Immature natural killer cell (primary cell): ENCODE data around the gene RAB37. TPM values are rescaled to one million over a fixed set of nuclear protein-coding genes. Genes with fewer than 3 reads are reported as not detected.

ENCODE experiments used
- DNase-seq, 3 donors: peaks; one replicate each; pipeline ENCODE4 v3.0.0; 2022; ENCODE audit warnings: mixed read lengths in 1 of 3
- H3K27ac Mint-ChIP-seq, 6 donors: one replicate each; pipeline ENCODE4 v1.8.0; 2020; ENCODE audit warnings: mixed read lengths in 6 of 6, mild to moderate bottlenecking in 5 of 6, inconsistent platforms in 4 of 6, moderate library complexity in 3 of 6
- H3K27me3 Mint-ChIP-seq, 3 donors: one replicate each; pipeline ENCODE4 v1.8.0; 2020 to 2021; ENCODE audit warnings: low read depth in 3 of 3, mild to moderate bottlenecking in 3 of 3, mixed read lengths in 3 of 3, moderate library complexity in 3 of 3, inconsistent platforms in 1 of 3
- H3K36me3 Mint-ChIP-seq, 3 donors: one replicate each; pipeline ENCODE4 v1.8.0; 2020; ENCODE audit warnings: mixed read lengths in 3 of 3, inconsistent platforms in 2 of 3, mild to moderate bottlenecking in 2 of 3
- H3K4me1 Mint-ChIP-seq, 2 donors: one replicate each; pipeline ENCODE4 v1.8.0; 2020; ENCODE audit warnings: inconsistent platforms in 2 of 2, mild to moderate bottlenecking in 2 of 2, mixed read lengths in 2 of 2, moderate library complexity in 1 of 2
- H3K4me3 Mint-ChIP-seq, 5 donors: one replicate each; pipeline ENCODE4 v1.8.0; 2020; ENCODE audit warnings: mild to moderate bottlenecking in 5 of 5, mixed read lengths in 5 of 5, inconsistent platforms in 3 of 5, moderate library complexity in 3 of 5
- H3K9me3 Mint-ChIP-seq, 6 donors: one replicate each; pipeline ENCODE4 v1.8.0; 2020; ENCODE audit warnings: mild to moderate bottlenecking in 6 of 6, mixed read lengths in 6 of 6, inconsistent platforms in 4 of 6, moderate library complexity in 3 of 6
- polyA plus RNA-seq, 3 donors: library from polyadenylated mRNA; unstranded; fragments of 300-500 nt; fragmentation: Illumina TruSeq; gene quantifications; one replicate each; pipeline ENCODE4 v1.2.3, GENCODE V29; 2021

RAB37 gene
- polyA plus RNA-seq, 3 donors from 2014 or later, result 208 to 218 (median 212) TPM

DNA sequence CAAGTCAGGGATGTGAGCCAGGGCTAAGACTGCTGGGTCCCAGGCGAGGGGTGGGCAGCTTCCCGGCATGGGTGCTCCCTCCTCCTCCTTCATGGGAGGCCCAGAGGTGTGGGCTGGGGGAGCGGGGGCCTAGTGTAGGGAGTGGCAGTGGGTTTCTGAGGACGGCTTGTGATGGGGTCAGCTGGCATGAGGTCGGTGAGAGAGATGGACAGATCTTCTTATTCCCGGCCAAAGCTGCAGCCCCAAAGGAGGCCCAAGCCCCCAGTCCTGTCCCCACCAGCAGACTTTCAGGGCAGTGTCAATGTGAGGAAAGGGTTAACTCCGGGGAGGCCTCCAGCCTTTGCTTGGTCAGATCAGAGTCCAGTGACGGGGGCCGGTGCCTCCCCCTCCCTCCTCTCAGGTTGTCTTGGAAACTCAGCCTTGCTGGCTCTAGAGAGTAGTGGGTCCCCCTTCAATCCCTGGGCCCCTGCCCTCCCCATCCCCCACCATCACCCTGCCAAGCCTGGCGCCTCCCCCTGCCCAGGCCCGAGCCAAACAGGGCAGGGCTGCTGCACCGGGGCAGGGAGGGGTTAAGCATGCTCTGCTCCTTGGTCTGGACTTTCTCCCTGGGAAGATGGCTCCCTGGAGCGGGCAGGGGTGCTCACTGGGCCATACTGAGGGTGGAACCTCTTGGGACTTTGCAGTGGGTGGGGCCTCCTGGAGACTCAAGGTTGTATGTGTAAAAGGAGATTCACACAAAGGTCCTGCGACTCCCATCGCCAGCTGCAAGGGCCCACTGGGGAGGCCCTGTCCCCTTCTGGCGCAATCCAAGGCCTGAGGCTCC, 26.7 kb downstream of the RAB37 start:
- peaks cover 50 to 71% of the 10 kb centered on the region in 2 donors for H3K4me1 Mint-ChIP-seq
- peaks cover 0 to 9% (median 8%) of the 10 kb centered on the region in 3 donors for H3K36me3 Mint-ChIP-seq
- H3K27ac Mint-ChIP-seq, result peak overlapping the region in 3 of 6 donors; percentile 22 to 81 (median 69)
- H3K27me3 Mint-ChIP-seq, result peaks cover 0 to 3% (median 1%) of the 10 kb centered on the region in 3 donors
- H3K4me3 Mint-ChIP-seq, result no peak overlapping the region
- no peak for DNase-seq
- H3K9me3 Mint-ChIP-seq, result no peaks in the 10 kb centered on the region

DNA sequence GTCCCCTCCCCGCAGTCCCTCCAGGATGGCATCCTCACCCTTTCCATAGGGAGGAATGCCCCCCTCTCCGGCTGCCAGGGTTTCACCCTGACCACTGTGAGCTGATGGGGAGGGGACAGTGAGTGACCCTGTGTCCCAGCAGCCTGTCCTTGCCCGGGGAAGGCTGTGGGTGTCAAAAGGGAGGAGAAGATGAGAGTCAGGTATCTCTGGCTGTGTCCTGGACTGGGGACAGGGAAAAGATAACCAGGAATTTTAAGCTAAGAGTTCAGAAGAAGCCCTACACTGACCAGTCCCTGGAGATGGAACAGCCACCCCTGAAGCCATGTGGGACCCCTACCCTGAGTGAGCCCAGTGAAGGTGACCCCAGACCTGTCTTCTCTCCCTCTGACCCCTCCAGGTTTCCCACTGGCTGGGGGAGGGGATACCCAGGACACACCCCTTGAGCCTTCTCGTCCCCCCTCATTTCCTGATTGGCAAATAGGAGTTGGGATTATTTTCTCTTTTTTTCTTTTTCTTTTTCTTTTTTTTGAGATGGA, 27.8 kb downstream of the RAB37 start:
- no peak overlapping the region for H3K4me3 Mint-ChIP-seq
- no peaks in the 10 kb centered on the region for H3K9me3 Mint-ChIP-seq
- H3K27ac Mint-ChIP-seq, result peak overlapping the region in 5 of 6 donors; percentile 21 to 49 (median 42)
- no peak for DNase-seq
- H3K27me3 Mint-ChIP-seq, result peaks cover 0 to 2% (median 1%) of the 10 kb centered on the region in 3 donors
- H3K36me3 Mint-ChIP-seq, result peaks cover 0 to 11% (median 8%) of the 10 kb centered on the region in 3 donors
- H3K4me1 Mint-ChIP-seq, result peaks cover 43 to 64% of the 10 kb centered on the region in 2 donors

DNA sequence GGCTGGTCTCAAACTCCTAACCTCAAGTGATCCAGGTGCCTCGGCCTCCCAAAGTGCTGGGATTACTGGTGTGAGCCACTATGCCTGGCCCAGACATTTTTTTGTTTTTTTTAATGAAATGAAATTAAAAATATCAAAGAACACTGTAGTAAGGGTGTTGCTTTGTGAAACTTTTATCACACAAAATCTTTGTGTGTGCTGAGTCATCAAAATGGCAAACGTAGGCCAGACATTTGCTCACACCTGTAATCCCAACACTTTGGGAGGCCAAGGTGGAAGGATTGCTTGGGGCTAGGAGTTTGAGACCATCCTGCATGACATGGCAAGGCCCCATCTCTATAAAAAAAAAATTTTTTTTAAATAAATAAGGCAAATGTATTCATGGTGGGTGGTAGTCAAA, 29.4 kb downstream of the RAB37 start:
- Mint-ChIP-seq H3K27me3 (peaks cover 0 to 6% (median 4%) of the 10 kb centered on the region in 3 donors), H3K4me1 (peaks cover 39 to 59% of the 10 kb centered on the region in 2 donors), H3K4me3 (no peak overlapping the region), H3K27ac (peak overlapping the region in 3 of 6 donors; percentile 19 to 79 (median 44)), H3K36me3 (peaks cover 0 to 19% (median 8%) of the 10 kb centered on the region in 3 donors), H3K9me3 (no peaks in the 10 kb centered on the region)
- DNase-seq, result no peak

DNA sequence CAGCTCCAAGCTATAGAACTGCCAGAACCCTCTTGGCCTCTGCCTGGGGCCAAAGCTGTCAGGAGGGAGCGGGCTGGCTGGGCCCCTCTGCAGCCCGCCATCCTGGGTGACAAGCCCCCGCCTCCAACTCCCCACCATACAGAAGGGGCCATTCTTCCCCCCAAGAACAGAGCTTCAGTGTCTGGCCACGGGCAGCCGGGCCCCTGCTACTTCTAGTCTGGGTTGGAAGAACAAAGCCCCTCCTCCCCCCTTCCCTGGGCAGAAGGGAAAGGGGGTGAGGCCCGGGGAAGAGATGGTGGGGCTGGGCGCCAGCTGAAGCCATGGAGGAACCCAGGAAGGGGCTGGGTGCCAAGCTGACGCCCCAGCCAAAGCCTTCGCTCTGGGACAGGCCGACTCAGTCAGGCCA, 30.1 kb downstream of the RAB37 start:
- H3K36me3 Mint-ChIP-seq, result peaks cover 0 to 19% (median 8%) of the 10 kb centered on the region in 3 donors

DNA sequence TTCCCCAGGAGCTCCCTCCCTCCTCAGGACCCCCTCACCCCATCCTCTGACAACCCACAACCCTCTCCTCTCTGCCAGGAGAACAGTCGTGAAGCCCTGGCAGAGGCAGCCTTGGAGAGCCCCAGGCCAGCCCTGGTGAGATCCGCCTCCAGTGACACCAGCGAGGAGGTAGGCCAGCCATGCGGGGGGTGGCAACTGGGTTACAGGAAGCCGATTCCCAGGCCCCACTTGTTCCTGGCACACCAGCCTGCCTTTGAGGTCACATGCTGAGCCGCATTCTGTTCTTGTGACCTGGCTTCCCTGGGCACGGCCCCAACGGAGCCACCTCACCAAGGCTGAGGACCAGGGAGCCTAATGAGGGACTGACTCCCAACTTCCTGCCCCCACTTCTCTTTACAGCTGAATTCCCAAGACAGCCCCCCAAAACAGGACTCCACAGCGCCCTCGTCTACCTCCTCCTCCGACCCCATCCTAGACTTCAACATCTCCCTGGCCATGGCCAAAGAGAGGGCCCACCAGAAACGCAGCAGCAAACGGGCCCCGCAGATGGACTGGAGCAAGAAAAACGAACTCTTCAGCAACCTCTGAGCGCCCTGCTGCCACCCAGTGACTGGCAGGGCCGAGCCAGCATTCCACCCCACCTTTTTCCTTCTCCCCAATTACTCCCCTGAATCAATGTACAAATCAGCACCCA, 31.2 kb downstream of the RAB37 start:
- no peak for DNase-seq
- peaks cover 0 to 19% (median 8%) of the 10 kb centered on the region in 3 donors for H3K36me3 Mint-ChIP-seq
- H3K27ac Mint-ChIP-seq, result peak overlapping the region; percentile 53 to 87 (median 72)
- H3K9me3 Mint-ChIP-seq, result no peaks in the 10 kb centered on the region
- peaks cover 0 to 6% (median 4%) of the 10 kb centered on the region in 3 donors for H3K27me3 Mint-ChIP-seq
- peaks cover 35 to 51% of the 10 kb centered on the region in 2 donors for H3K4me1 Mint-ChIP-seq
- no peak overlapping the region for H3K4me3 Mint-ChIP-seq

More for the DNA sequence above, 30.1 kb downstream of the RAB37 start:
- H3K9me3 Mint-ChIP-seq, result no peaks in the 10 kb centered on the region
- DNase-seq, result no peak
- peaks cover 34 to 52% of the 10 kb centered on the region in 2 donors for H3K4me1 Mint-ChIP-seq
- H3K4me3 Mint-ChIP-seq, result no peak overlapping the region
- peaks cover 0 to 6% (median 4%) of the 10 kb centered on the region in 3 donors for H3K27me3 Mint-ChIP-seq
- H3K27ac Mint-ChIP-seq, result peak overlapping the region in 1 of 6 donors; percentile 29

DNA sequence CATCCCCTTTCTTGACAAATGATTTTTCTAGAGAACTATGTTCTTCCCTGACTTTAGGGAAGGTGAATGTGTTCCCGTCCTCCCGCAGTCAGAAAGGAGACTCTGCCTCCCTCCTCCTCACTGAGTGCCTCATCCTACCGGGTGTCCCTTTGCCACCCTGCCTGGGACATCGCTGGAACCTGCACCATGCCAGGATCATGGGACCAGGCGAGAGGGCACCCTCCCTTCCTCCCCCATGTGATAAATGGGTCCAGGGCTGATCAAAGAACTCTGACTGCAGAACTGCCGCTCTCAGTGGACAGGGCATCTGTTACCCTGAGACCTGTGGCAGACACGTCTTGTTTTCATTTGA, 31.7 kb downstream of the RAB37 start:
- peaks cover 0 to 6% (median 4%) of the 10 kb centered on the region in 3 donors for H3K27me3 Mint-ChIP-seq
- no peak for DNase-seq
- peaks cover 0 to 19% (median 8%) of the 10 kb centered on the region in 3 donors for H3K36me3 Mint-ChIP-seq
- H3K4me3 Mint-ChIP-seq, result no peak overlapping the region
- no peaks in the 10 kb centered on the region for H3K9me3 Mint-ChIP-seq
- H3K4me1 Mint-ChIP-seq, result peaks cover 36 to 49% of the 10 kb centered on the region in 2 donors
- H3K27ac Mint-ChIP-seq, result peak overlapping the region; percentile 53 to 87 (median 66)

DNA sequence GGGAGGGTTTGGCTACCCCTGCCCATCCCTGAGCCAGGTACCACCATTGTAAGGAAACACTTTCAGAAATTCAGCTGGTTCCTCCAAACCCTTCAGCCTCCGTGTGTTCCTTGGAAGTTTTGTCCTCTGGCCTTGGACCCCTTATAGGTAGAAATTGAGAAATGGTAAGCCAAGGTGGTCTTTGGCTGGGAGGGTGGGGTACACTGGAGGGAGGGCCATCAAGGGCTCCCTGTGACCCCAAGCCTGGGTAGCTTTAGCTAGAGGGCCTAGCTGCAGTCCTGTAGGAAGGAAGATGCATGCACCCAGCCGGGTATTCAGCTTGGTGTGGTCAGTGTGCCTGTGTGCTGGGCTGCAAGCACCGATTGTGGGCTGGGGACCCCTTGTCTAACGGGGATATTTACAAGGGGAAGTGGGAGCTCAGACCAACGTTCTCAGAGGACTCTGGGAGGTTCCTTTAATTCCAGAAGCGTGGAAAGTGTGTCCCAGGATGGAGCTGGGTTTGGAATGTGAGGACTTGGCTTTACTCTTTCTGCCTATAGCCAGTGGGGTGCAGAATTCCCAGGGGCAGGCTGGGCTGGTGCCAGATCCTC, 32.3 kb downstream of the RAB37 start:
- no peaks in the 10 kb centered on the region for H3K9me3 Mint-ChIP-seq
- peaks cover 0 to 6% (median 4%) of the 10 kb centered on the region in 3 donors for H3K27me3 Mint-ChIP-seq
- no peak for DNase-seq
- peak overlapping the region in 4 of 6 donors; percentile 30 to 87 (median 80) for H3K27ac Mint-ChIP-seq
- H3K4me3 Mint-ChIP-seq, result no peak overlapping the region
- H3K4me1 Mint-ChIP-seq, result peaks cover 42 to 49% of the 10 kb centered on the region in 2 donors
- H3K36me3 Mint-ChIP-seq, result peaks cover 0 to 19% (median 8%) of the 10 kb centered on the region in 3 donors

DNA sequence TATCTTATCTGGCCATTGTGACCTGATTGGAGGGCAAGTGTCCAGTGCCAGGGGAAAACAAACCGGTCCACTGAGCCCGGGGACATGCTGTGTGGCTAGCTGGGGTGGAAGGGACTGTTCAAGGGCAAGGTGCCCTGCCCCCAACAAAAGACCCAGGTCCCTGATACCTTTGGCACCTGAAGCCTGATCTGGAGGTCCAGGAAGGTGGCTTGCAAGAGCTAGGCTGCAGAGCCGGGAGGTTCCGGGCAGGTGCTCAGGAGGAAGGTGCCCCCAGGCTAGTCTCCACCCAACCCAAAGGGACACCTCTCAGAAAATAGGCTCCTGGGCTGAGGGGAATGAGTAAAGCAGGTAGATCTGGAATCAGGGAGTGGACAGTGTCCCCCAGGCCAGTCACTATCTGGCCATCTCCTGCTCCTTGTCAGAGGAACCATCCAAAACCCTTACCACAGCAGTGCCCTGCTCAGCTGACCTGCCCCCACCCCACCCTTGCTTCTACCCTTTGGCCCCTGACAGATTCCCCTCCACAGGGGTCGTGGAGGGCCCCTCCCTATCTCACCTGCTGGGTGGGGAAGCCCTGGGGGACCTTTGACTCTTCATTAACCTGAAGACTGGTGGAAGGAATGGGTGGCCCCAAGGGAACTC, 32.9 kb downstream of the RAB37 start:
- no peaks in the 10 kb centered on the region for H3K9me3 Mint-ChIP-seq
- DNase-seq, result no peak
- peaks cover 0 to 19% (median 8%) of the 10 kb centered on the region in 3 donors for H3K36me3 Mint-ChIP-seq
- peak overlapping the region in 5 of 6 donors; percentile 36 to 87 (median 76) for H3K27ac Mint-ChIP-seq
- peaks cover 0 to 6% (median 4%) of the 10 kb centered on the region in 3 donors for H3K27me3 Mint-ChIP-seq
- H3K4me1 Mint-ChIP-seq, result peaks cover 42 to 46% of the 10 kb centered on the region in 2 donors
- H3K4me3 Mint-ChIP-seq, result no peak overlapping the region

DNA sequence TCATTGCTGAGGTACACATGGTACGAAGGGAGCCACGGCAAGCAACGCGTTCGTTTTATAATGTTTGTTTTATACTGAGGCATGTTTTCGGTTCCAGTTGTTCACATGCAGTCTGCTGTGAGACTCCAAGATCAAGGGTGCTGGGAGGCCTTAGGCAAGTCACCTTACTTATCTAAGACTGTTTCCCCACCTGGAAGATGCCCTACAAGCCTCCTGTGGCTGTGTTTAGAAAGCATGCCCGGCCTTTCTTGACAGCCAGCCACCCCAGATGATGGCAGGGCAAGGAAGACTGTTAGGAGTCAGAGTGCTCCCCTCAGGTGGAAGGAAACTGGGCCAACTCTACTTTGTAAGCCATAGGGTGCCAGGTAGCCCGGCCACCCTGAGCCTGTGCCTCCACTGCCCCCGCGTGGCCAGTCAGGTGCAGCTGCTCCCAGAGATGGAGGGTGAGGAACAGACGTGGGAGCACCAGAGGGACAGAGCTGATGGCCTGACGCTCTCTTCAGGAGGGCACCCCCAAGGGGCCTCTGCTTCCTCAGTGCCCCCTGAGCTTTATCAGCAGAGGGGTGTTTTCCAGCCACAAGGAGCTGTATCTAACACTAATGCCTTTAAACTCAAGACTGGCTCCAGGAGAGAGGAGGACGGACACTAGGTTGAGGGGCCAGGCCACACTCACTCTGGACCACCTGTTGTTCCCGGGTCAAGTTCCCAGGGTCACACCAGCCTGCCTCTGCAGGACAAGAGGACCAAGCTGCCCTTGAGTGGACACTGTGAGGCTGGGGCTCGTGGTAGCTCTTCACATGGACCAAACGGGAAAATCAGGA, 33.7 kb downstream of the RAB37 start:
- Mint-ChIP-seq H3K36me3 (peaks cover 0 to 19% (median 8%) of the 10 kb centered on the region in 3 donors), H3K4me3 (no peak overlapping the region), H3K4me1 (peaks cover 46 to 48% of the 10 kb centered on the region in 2 donors), H3K9me3 (no peaks in the 10 kb centered on the region), H3K27me3 (peaks cover under 1 to 7% (median 5%) of the 10 kb centered on the region in 3 donors), H3K27ac (peak overlapping the region in 5 of 6 donors; percentile 65 to 87 (median 76))
- DNase-seq, result peak; percentile 68 to 74 (median 69)

DNA sequence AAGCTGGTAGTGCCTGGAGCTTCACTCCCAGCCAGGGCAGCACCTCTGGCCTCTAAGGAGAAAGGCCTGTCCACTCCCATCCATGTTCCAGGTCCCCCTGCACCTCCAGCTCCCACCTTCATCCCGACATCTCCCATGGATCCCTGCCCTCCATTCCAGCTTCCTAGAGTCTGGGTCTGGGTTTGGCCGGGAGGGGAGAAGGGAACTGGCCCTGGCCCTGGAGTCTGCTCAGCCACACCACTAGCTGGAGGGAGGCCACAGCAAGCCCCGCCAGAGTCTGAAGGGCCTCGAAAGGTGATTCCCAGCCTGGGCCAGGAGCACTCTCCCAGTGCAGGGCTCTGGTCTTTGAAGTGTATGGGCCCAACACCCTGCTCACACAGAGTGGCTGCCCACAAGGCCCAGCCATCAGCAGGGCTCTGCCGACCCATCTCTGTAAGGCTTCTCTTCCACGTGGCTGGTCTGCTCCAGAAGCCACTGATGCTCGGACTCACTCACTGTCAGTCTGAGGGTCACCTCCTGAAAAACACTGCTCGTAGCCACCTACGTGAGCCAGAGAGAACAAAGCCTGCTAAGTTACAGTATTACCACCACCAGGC, 34.4 kb downstream of the RAB37 start:
- Mint-ChIP-seq H3K27ac (peak overlapping the region in 2 of 6 donors; percentile 55 to 87), H3K9me3 (no peaks in the 10 kb centered on the region), H3K4me3 (no peak overlapping the region), H3K27me3 (peaks cover 6 to 13% (median 11%) of the 10 kb centered on the region in 3 donors), H3K4me1 (peaks cover 49 to 53% of the 10 kb centered on the region in 2 donors), H3K36me3 (peaks cover 0 to 19% (median 5%) of the 10 kb centered on the region in 3 donors)
- no peak for DNase-seq

DNA sequence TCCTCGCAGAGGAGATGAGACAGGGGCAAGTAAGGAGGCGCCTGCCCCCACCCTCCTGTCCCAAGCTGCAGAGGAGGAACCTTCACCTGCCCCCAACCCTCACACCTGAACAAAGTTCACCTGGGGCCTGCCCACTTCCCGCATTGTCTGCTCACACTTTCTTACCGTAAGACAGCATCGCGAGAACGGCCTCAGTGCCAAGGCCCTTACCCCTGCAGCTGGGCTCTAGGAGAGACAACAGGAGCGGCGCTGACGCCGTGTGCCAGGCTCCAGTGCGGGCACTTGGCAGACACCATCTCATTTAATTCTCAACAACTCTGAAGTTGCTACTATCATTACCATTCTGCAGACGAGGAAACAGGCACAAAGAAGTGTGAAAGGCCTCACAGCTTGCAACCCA, 35.0 kb downstream of the RAB37 start:
- Mint-ChIP-seq H3K36me3 (peaks cover 0 to 16% (median 5%) of the 10 kb centered on the region in 3 donors), H3K9me3 (no peaks in the 10 kb centered on the region), H3K4me1 (peaks cover 52 to 59% of the 10 kb centered on the region in 2 donors), H3K4me3 (no peak overlapping the region), H3K27me3 (peaks cover 10 to 15% (median 11%) of the 10 kb centered on the region in 3 donors), H3K27ac (peak overlapping the region in 5 of 6 donors; percentile 59 to 87 (median 69))
- no peak for DNase-seq

DNA sequence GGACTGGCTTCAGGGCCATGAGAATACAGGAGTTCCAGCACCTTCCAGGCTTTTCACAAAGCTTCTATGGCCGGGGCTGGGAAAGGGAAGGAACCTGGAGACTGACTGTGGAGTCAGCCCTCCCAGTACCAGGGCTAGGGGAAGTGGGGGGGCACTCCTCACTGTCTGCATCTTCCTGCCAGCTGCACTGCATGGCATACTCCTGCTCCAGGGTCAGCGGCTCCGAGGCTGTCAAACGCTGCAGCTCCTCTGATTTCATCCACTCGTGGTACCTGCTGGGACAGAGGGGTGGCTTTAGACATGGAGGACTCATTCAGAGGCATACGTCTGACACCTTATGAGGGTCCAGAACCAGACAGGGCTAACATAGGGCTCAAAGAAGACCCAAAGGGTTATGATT, 36.4 kb downstream of the RAB37 start:
- Mint-ChIP-seq H3K36me3 (peaks cover 0 to 14% (median 4%) of the 10 kb centered on the region in 3 donors), H3K27ac (peak overlapping the region; percentile 49 to 87 (median 73)), H3K4me1 (peaks cover 60 to 69% of the 10 kb centered on the region in 2 donors), H3K27me3 (peaks cover 9 to 15% (median 10%) of the 10 kb centered on the region in 3 donors), H3K4me3 (peak overlapping the region in 1 of 5 donors; percentile 71), H3K9me3 (no peaks in the 10 kb centered on the region)
- DNase-seq, result no peak
